Prostate gland (tissue), 2 donors: Measurements from ENCODE around the gene CCSER2. TPM values are rescaled to one million over a fixed set of nuclear protein-coding genes. Genes with fewer than 3 reads are reported as not detected.

Experiments
- DNase-seq: peaks from one replicate; pipeline ENCODE4 v3.0.0-alpha.2; 2019; ENCODE audit warnings: low spot score
- H3K27ac ChIP-seq, 2 donors: fragments of 200-600 bp; sonication (generic); 2 replicates each; pipeline ENCODE4 v1.5.1; 2017 to 2019
- H3K27me3 ChIP-seq: fragments of 200-600 bp; sonication (generic); replicated peaks from 2 replicates; pipeline ENCODE4 v1.5.1; 2019; ENCODE audit not compliant: insufficient read depth
- H3K36me3 ChIP-seq, 2 donors: fragments of 200-600 bp; sonication (generic); 1 replicate in 1 of 2; 2 replicates in 1 of 2; pipeline versions ENCODE4 v1.5.1 to v1.8.1; 2017 to 2019
- H3K4me1 ChIP-seq: fragments of 200-600 bp; sonication (generic); replicated peaks from 2 replicates; pipeline ENCODE4 v1.5.1; 2019
- H3K4me3 ChIP-seq, 2 donors: fragments of 200-600 bp; sonication (generic); 2 replicates each; pipeline ENCODE4 v1.5.1; 2017 to 2019
- H3K9me3 ChIP-seq: fragments of 200-600 bp; sonication (generic); 2 replicates; pipeline ENCODE4 v1.5.1; 2017
- POLR2A ChIP-seq: fragments of 450-650 bp; IDR thresholded peaks from one replicate; pipeline ENCODE4 v1.6.1; 2016; ENCODE audit warnings: antibody characterized with exemption, mild to moderate bottlenecking
- POLR2AphosphoS5 ChIP-seq: sonication (generic); formaldehyde crosslinking; IDR thresholded peaks from one replicate; pipeline ENCODE4 v1.6.1; 2017; ENCODE audit warnings: antibody characterized with exemption
- WGBS: methylation state at CpG from one replicate; pipeline ENCODE4 v1.1.5; 2018; 5-methylcytosine and 5-hydroxymethylcytosine counted together
- intact Hi-C: fragments of 100-400 bp; cut with DNase I; formaldehyde crosslinking; loops from one replicate; pipeline ENCODE4 v1.14.2; 2022
- total RNA-seq, 2 donors: library from RNA; depleted of rRNA; stranded (reverse); fragments of >200 nt; gene quantifications; one replicate each; pipeline ENCODE4 v1.1.0, GENCODE V29; 2016
- TF ChIP-seq, protein P1 (sequence below), 4 experiments: fragments of 200-600 bp in 2 of 4; fragments of 450-650 bp in 2 of 4; sonication (generic) in 2 of 4; IDR thresholded peaks; 1 replicate in 3 of 4; 2 replicates in 1 of 4; pipeline ENCODE4 v1.5.1; 2016 to 2019; ENCODE audit warnings: antibody characterized with exemption in 4 of 4, mild to moderate bottlenecking in 2 of 4, moderate library complexity in 2 of 4

The CCSER2 gene
- total RNA-seq, 2 donors from 2014 or later = 30.4 to 53.6 TPM

DNA sequence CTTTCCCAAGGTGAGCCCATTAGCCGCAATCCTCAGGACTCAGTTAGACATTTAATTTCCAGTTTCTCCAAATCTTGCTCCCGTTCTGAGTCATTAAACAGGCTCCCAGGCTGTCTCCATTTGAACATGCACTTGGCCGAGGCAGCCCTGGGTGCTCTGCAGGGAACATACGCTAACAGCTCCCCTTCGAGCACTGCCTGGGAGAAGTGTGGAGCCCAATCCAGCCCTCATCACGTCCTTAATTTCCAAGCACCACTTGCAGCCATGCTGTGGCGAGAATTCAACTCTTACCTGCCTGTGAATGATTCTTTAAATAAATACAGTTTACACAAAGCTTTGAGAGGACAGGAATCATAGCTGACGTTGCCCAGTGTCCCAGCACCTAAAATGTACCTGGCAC, 218.2 kb downstream of the CCSER2 start:
- intact Hi-C loops = no loop called here
- no peak overlapping the region for H3K27ac ChIP-seq
- TF ChIP-seq POLR2A (no peak), POLR2AphosphoS5 (no peak)
- TF ChIP-seq, protein P1, sequence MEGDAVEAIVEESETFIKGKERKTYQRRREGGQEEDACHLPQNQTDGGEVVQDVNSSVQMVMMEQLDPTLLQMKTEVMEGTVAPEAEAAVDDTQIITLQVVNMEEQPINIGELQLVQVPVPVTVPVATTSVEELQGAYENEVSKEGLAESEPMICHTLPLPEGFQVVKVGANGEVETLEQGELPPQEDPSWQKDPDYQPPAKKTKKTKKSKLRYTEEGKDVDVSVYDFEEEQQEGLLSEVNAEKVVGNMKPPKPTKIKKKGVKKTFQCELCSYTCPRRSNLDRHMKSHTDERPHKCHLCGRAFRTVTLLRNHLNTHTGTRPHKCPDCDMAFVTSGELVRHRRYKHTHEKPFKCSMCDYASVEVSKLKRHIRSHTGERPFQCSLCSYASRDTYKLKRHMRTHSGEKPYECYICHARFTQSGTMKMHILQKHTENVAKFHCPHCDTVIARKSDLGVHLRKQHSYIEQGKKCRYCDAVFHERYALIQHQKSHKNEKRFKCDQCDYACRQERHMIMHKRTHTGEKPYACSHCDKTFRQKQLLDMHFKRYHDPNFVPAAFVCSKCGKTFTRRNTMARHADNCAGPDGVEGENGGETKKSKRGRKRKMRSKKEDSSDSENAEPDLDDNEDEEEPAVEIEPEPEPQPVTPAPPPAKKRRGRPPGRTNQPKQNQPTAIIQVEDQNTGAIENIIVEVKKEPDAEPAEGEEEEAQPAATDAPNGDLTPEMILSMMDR (IDR thresholded peaks at IDR 0.05) = no peak
- no peak overlapping the region for H3K4me3 ChIP-seq
- H3K4me1 ChIP-seq = no peaks in the 10 kb centered on the region
- H3K36me3 ChIP-seq = no peaks in the 10 kb centered on the region
- no peak for DNase-seq
- 83% methylated on average over 8 of the region's 8 CpGs for WGBS
- no peaks in the 10 kb centered on the region for H3K27me3 ChIP-seq
- no peaks in the 10 kb centered on the region for H3K9me3 ChIP-seq

DNA sequence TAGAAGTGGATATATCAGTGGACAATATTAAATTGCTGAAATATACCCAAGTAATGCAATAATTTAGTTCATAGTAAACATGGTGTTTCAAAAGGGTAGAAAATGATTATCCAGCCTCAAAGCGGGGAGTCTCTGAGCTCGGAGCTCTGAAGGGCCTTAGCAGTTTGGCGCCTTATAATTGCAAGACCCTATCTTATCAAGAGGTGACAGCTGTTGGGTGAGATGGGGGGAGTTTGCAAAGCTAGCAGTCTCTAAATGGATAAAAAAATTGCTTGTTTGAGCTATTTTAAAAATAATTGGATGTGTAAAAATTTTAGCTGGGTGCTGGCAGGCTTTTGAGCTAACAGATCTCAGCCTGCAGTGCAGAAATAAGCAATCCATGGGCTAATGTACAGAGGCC, 219.2 kb downstream of the CCSER2 start:
- H3K4me1 ChIP-seq = no peaks in the 10 kb centered on the region
- H3K36me3 ChIP-seq = no peaks in the 10 kb centered on the region
- no peak for DNase-seq
- H3K9me3 ChIP-seq = no peaks in the 10 kb centered on the region
- intact Hi-C loops = no loop called here
- H3K27me3 ChIP-seq = no peaks in the 10 kb centered on the region
- 90% methylated on average over 3 of the region's 3 CpGs for WGBS
- H3K27ac ChIP-seq = no peak overlapping the region
- H3K4me3 ChIP-seq = no peak overlapping the region
- TF ChIP-seq POLR2A (no peak), POLR2AphosphoS5 (no peak)
- TF ChIP-seq, protein P1 (IDR thresholded peaks at IDR 0.05) = no peak

DNA sequence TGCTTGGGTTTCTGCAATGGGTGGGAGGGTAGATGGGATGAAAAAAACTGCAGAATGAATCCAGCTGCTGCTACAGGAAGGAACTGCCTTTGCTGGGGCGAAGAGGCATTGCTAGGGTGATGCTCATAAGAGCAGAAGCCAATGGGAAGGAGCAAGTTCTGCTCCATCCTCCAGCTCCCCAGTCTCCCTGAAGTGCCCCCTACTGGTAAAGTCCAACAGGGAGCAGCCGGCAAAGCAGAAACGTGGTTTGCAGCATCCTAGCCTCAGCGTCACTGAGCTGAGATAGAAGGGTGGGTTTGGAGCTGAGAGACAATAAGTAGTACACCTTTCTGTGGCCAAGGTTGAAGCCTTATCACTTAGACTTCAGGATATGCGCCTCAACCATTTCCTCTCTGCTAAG, 220.5 kb downstream of the CCSER2 start:
- no peak for DNase-seq
- Histone ChIP-seq H3K9me3 (no peaks in the 10 kb centered on the region), H3K36me3 (no peaks in the 10 kb centered on the region), H3K27ac (no peak overlapping the region), H3K4me1 (no peaks in the 10 kb centered on the region), H3K27me3 (no peaks in the 10 kb centered on the region), H3K4me3 (no peak overlapping the region)
- WGBS = 54% methylated on average over 5 of the region's 5 CpGs
- TF ChIP-seq POLR2AphosphoS5 = no peak
- TF ChIP-seq POLR2A = no peak
- TF ChIP-seq, protein P1 (IDR thresholded peaks at IDR 0.05) = no peak
- intact Hi-C loops = no loop called here

DNA sequence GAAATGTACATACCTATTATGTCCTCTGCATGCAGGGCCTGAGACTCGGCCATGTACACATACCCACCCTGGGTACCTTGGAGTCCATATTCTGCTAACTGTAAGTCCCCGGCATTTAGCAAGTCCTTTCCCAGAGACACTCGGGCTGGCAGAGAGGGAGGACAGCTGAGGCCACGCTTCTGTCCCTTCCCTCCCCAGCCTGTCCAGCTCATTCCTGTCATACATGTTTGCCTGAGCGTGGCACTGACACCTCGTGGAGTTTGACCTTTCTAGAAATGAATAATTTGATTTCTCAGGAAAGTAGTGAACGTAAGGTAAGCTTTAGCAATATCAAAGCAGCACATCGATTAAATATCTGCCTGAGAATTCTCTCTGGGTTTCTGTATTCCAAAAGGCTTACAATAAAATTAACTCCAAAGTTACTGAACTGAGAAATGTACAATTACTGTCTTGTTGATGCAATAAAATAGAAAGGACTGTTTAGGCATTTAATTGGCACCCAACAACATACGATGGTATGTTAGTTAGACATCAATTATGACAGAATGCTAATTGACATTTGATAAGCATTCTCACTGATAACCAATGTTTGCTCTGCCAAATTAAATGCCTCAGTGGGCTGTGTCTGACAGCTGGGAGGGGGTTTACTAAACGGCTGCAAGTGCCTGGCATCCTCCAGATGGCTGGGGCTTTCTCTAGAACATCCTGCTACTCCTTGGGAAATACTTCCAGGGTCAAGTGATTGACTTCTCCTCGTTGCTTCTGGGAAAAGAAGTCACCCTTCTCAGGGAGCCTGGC, 221.2 kb downstream of the CCSER2 start:
- WGBS = 67% methylated on average over 11 of the region's 11 CpGs
- H3K27me3 ChIP-seq = no peaks in the 10 kb centered on the region
- no peaks in the 10 kb centered on the region for H3K36me3 ChIP-seq
- no peaks in the 10 kb centered on the region for H3K9me3 ChIP-seq
- intact Hi-C loops = no loop called here
- no peak overlapping the region for H3K27ac ChIP-seq
- no peak for DNase-seq
- TF ChIP-seq POLR2A (no peak), POLR2AphosphoS5 (no peak)
- TF ChIP-seq, protein P1 (IDR thresholded peaks at IDR 0.05) = no peak
- no peak overlapping the region for H3K4me3 ChIP-seq
- H3K4me1 ChIP-seq = no peaks in the 10 kb centered on the region

DNA sequence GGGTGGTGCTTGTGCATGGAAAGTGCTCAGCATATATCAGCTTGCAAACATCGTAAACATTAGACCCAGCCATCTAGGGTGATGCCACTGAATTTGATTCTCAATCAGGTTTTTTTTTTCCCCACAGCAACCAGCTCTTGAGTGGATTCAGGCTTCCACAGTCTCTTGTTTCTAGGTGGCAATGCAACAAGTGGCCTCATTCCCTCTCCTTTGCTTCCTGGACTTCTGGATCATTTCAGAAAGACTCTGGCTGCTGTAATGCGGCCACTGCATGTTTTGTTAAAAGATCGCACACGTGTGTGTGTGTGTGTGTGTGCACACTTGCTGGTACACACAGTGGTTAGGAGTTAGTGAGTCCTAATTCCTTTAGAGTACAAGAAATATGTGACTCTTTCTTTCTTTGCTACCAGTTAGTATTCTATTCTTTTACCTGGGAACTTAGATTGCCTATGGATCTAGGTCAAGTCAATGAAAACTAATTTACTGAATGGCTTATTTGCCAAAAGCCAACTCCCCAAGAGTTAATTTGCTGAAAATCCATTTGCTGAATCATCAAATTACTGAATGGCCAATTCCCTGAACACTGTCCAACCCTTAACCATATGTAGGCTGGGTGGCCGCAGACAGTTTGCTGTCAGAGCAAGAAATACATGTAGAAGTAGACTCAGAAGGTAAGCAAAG, 222.5 kb downstream of the CCSER2 start:
- no peaks in the 10 kb centered on the region for H3K27me3 ChIP-seq
- TF ChIP-seq POLR2A (no peak), POLR2AphosphoS5 (no peak)
- TF ChIP-seq, protein P1 (IDR thresholded peaks at IDR 0.05) = no peak
- 87% methylated on average over 5 of the region's 5 CpGs for whole genome bisulfite sequencing

More for the DNA sequence above, 222.5 kb downstream of the CCSER2 start:
- H3K4me1 ChIP-seq = no peaks in the 10 kb centered on the region
- H3K36me3 ChIP-seq = no peaks in the 10 kb centered on the region
- no peak overlapping the region for H3K4me3 ChIP-seq
- intact Hi-C loops = no loop called here
- DNase-seq = no peak
- no peak overlapping the region for H3K27ac ChIP-seq
- H3K9me3 ChIP-seq = no peaks in the 10 kb centered on the region
